Placental epithelial cell (primary cell): ENCODE measurements around the gene MYCT1. TPM values are rescaled to one million over a fixed set of nuclear protein-coding genes. Genes with fewer than 3 reads are reported as not detected.

ENCODE experiments used
- total RNA-seq: library from RNA; depleted of rRNA; stranded (reverse); fragments of >200 nt; gene quantifications from 2 replicates; pipeline ENCODE4 v1.2.3, GENCODE V29; 2012

Gene MYCT1, protein sequence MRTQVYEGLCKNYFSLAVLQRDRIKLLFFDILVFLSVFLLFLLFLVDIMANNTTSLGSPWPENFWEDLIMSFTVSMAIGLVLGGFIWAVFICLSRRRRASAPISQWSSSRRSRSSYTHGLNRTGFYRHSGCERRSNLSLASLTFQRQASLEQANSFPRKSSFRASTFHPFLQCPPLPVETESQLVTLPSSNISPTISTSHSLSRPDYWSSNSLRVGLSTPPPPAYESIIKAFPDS
- not detected in 2 replicates for total RNA-seq

DNA sequence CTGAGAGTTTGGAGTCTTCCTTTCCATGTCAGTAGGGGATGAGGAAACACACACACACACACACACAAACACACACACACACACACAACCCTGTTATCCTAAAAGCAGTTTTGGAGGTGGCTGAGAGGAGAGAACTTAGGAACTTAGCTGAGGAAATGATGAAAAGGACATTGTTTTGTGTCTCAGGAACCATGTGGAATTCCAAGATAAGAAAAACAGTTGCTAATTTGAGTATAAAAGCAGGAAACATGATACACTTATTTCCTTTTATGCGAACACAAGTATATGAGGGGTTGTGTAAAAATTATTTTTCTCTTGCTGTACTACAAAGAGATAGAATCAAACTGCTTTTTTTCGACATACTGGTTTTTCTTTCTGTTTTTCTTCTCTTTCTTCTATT, at the start of gene MYCT1:
MYCT1 (plus strand) TSS at position 264 of the 400 bp plus-strand sequence; CDS start at position 270, 6 bp downstream.

DNA sequence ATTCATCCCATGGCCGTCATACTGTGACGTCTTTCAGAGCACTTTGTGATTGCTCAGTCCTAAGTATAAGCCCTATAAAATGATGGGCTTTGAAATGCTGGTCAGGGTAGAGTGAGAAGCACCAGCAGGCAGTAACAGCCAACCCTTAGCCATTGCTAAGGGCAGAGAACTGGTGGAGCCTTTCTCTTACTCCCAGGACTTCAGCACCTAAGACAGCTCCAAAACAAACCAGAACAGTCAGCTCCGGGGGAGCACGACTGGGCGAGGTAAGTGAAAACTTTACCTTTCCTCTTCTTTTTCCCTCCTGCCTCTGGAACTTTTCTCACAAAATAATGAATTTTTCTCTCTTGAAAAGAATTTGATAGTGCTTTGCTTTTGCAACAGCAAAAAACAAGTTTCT, 53.0 kb downstream of the MYCT1 start, which contains the start of gene VIP:
VIP (plus strand) TSS at position 104 of the 400 bp plus-strand sequence. CDS start 1,381 bp downstream, outside the sequence.

Other genes with a start within 250 kb of the MYCT1 start
- 60.9 and 74.6 TPM in 2 replicates for gene SYNE1, start 60.5 kb upstream of the MYCT1 start, total RNA-seq
- gene VIP, start 52.9 kb downstream of the MYCT1 start, total RNA-seq, result not detected in 2 replicates